ENCODE results near the gene HDAC4.

The HDAC4 gene

DNA sequence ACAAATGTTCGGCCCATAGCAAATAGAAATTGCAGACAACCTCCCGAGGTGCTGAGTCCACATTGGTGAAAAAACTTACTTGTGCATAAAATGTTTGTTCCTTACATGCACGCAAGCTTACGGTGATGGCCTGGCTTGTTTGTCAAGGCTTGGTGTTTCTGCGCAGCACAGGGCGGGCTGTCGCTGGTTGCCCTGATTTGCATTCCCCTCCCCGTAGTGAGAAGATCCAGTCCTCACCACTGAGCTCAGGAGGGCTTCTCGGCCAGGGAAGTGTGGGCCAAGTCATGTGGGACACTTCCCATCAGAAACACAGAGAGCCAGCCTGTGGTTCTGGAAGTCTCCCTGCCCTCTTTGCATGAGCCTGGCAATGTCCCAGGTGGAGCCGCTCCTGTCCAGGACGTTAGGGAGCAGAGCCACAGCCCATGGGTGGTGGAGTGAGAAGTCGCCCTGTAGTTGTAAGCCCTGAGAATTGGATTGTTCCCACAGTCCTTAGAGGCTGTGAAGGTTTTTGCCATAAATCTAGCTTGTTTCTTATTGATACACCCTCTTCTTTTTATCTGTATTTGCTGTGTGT is 400.2 kb downstream of the HDAC4 start:
- Histone ChIP-seq H3K9me3 (ENCODE audit: control insufficient read depth, low read length) (no peaks in the 10 kb centered on the region), H3K27me3 (replicated peaks; ENCODE audit: control insufficient read depth, insufficient read depth, low read length, poor library complexity, severe bottlenecking) (no peaks in the 10 kb centered on the region), H3K36me3 (ENCODE audit: control insufficient read depth, insufficient read depth, low read length) (no peaks in the 10 kb centered on the region), H3K4me1 (ENCODE audit: control insufficient read depth, insufficient read depth, low read length, poor library complexity, severe bottlenecking) (no peaks in the 10 kb centered on the region), H3K27ac (ENCODE audit: insufficient read depth, low read length, poor library complexity, severe bottlenecking) (no peak overlapping the region), H3K4me3 (ENCODE audit: insufficient read depth, low read depth, low read length, poor library complexity, severe bottlenecking) (no peak overlapping the region)
- DNase-seq, result no peak

- DNase-seq, result no peak
- Histone ChIP-seq H3K27me3 (replicated peaks; ENCODE audit: control insufficient read depth, insufficient read depth, low read length, poor library complexity, severe bottlenecking) (no peaks in the 10 kb centered on the region), H3K27ac (ENCODE audit: insufficient read depth, low read length, poor library complexity, severe bottlenecking) (no peak overlapping the region), H3K4me1 (ENCODE audit: control insufficient read depth, insufficient read depth, low read length, poor library complexity, severe bottlenecking) (no peaks in the 10 kb centered on the region), H3K9me3 (ENCODE audit: control insufficient read depth, low read length) (no peaks in the 10 kb centered on the region), H3K4me3 (ENCODE audit: insufficient read depth, low read depth, low read length, poor library complexity, severe bottlenecking) (no peak overlapping the region), H3K36me3 (ENCODE audit: control insufficient read depth, insufficient read depth, low read length) (no peaks in the 10 kb centered on the region)
Observed at GRCh38 chr2:239000089-239000488, 400.7 kb downstream of the HDAC4 start.

- H3K36me3 ChIP-seq (ENCODE audit: control insufficient read depth, insufficient read depth, low read length), result no peaks in the 10 kb centered on the region
- no peaks in the 10 kb centered on the region for H3K9me3 ChIP-seq (ENCODE audit: control insufficient read depth, low read length)
- H3K27ac ChIP-seq (ENCODE audit: insufficient read depth, low read length, poor library complexity, severe bottlenecking), result no peak overlapping the region
- no peak overlapping the region for H3K4me3 ChIP-seq (ENCODE audit: insufficient read depth, low read depth, low read length, poor library complexity, severe bottlenecking)
- DNase-seq, result no peak
- H3K27me3 ChIP-seq (replicated peaks; ENCODE audit: control insufficient read depth, insufficient read depth, low read length, poor library complexity, severe bottlenecking), result no peaks in the 10 kb centered on the region
- no peaks in the 10 kb centered on the region for H3K4me1 ChIP-seq (ENCODE audit: control insufficient read depth, insufficient read depth, low read length, poor library complexity, severe bottlenecking)
Observed at GRCh38 chr2:238999291-238999741, 401.5 kb downstream of the HDAC4 start.

DNA sequence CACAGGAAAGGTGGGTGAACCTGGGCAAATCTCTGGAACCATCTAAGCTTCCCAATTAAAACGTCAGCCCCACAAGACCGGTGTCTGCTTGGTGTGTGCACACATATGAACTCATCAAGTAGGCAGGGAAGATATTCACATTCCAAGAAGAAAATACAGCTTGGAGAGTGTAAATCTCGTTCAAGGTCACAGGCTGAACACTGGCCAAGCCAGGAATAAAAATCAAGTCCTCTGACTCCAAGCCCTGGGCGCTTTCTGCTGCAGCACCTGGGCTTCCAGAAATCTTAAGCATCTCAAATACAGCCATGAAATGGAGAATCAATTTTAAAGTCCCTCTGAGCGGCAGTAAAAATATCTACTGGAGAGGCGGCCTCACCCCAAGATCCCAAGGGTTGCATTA is 402.0 kb downstream of the HDAC4 start:
- H3K4me1 ChIP-seq (ENCODE audit: control insufficient read depth, insufficient read depth, low read length, poor library complexity, severe bottlenecking), result no peaks in the 10 kb centered on the region
- no peak overlapping the region for H3K4me3 ChIP-seq (ENCODE audit: insufficient read depth, low read depth, low read length, poor library complexity, severe bottlenecking)
- no peaks in the 10 kb centered on the region for H3K27me3 ChIP-seq (replicated peaks; ENCODE audit: control insufficient read depth, insufficient read depth, low read length, poor library complexity, severe bottlenecking)
- DNase-seq, result no peak
- H3K27ac ChIP-seq (ENCODE audit: insufficient read depth, low read length, poor library complexity, severe bottlenecking), result no peak overlapping the region
- H3K36me3 ChIP-seq (ENCODE audit: control insufficient read depth, insufficient read depth, low read length), result no peaks in the 10 kb centered on the region
- H3K9me3 ChIP-seq (ENCODE audit: control insufficient read depth, low read length), result no peaks in the 10 kb centered on the region
